Germinal center (tissue), 1 donor: Measurements from ENCODE around the gene CACNG4.
"Not testable (repeated sequence)": the region's sequence is repeated elsewhere in the genome, so short reads cannot be mapped to it uniquely, and the experiment has no call there.

Experiments
- DNase-seq: peaks from one replicate; pipeline ENCODE4 v3.0.0; 2012; ENCODE audit warnings: mixed read lengths, low spot score

CACNG4 gene

DNA sequence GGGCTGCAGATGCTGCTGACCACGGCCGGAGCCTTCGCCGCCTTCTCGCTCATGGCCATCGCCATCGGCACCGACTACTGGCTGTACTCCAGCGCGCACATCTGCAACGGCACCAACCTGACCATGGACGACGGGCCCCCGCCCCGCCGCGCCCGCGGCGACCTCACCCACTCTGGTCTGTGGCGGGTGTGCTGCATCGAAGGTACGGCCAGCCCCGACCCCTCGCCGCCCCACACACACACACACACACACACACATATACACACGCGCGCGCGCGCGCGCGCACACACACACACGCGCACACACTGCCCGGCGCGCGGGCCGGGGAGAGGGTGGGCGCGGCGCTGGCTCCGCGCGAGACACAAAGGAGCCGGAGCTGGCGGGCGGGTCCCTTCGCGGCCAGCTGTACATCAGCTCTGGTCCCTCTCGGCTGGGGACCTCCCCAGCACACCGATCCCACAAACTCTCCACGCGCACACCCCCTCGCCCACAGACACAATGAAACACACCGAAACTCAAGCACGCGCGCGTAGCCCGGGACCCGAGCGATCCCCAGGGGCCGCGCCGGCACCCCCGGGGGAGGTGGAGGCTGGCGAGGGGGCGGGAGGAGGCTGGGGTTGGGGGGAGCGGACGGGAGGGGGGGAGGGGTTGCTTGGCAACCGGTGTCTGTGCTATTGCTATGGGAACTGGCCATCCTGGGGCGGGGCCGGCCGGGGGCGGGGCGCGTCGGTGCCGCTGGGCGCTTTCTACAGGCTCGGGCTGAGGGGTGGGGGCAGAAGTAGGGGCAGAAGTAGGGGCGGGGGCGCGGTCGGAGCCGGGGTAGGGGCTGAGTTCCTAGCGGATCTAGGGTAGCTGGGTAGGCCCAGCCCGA is 658 bp downstream of the CACNG4 start:
- peak; percentile 35 for DNase-seq

DNA sequence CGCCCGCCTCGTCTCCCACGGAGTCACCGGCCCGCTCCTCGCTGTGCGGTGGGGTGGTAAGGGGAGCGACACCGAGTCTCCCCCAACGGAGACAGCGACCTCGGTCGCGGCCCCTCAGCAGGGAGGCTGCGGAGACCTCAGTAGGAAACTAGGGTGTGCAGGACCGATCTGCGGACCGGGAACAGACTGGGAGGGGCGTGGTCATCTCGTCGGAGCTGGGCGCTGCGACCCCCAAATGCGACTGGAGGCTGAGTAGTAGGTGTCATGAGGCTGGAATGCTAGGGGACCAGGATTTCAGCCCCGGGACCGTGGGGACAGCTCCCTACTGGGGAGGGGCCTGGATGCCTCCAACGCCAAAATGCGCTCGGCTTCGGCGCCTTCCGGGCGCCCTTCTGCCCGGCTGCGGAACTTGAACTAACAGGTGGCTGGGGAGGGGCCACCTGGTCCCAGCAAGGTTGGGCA is 1.3 kb downstream of the CACNG4 start:
- no peak for DNase-seq

DNA sequence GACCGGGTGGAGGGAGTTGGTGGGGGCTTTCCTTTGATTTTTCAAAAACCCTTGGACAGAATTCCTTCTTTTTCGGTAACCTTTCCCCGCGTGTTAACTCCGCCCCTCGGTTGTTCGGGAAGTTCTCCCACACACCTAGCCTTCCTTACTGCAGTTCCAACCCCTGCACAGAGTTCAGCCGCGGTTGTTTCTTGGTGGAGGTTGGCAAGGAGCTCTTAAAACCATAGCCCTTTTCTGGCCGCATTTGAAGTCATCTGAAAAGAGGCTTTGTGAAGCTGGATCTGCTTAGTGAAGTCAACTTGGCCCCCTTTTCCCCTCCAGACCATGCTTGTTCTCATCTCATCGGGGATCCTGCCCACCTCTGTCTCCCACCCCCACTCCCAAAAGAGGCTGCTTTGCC is 1.8 kb downstream of the CACNG4 start:
- no peak for DNase-seq

DNA sequence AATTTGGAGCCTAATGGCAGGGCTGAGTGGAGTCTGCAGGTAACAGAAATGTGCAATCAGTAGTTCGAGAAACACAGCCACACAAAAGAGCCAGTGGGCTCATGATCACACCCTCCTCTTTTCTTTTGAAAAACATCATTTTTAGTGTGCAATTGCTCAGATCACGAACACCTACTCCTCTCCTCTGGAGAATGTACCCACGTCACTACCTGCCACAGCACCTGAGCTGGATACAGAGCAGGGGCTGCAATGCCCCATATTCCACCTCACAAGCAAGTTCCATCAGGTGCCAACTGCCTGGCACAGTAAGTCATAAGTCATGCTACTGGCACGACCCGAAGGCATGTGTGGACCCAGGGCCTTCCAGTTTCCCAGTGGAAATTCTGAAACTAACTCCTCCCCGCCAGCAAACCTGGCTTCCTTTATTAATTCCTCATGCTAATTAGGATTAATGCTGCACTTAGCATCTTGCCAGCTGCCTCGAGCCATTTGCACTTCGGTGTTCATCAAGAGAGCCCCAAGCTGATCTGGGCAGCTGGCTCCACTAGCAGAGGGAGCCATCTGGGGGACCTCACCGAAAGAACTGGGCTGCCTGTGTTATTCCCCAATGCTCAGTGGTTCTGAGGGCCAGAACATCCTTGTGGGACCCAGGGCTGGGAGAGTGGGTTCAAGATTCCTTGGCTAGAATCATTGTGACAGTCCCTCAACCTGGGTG is 2.4 kb downstream of the CACNG4 start:
- no peak for DNase-seq

DNA sequence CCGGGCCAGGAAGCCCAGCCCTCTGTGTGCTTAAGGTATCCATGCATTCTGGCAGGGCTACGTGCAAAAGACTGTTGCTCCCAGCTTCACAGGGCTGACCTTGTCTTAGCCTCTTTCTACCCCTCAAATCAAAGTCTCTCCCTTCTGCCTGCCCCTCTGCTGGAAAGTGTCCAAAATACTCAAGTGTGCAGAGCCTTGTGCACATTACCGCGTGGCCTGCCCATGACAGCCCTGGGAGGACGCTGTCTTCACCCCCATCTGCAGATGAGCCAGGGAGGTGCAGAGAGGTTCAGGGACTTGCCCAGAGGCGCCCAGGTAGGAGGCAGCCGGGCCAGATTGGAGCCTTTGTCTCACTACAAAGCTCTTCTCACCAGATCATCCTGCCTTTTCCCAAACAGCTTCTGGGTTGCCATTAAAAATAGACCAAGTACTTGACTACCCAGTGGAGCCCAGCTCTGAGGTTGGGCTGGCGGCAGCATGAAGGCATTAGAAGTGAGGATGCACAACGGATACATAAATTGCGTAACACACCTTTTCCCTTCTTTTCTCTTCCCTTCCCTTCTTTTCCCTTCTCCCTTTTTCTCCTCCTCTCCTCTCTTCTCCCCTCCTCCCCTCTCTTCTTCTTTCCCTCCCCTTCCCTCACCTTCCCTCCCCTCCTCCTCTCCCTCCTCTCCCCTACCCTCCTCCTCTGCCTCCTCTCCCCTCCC is 3.5 kb downstream of the CACNG4 start:
- no peak for DNase-seq

DNA sequence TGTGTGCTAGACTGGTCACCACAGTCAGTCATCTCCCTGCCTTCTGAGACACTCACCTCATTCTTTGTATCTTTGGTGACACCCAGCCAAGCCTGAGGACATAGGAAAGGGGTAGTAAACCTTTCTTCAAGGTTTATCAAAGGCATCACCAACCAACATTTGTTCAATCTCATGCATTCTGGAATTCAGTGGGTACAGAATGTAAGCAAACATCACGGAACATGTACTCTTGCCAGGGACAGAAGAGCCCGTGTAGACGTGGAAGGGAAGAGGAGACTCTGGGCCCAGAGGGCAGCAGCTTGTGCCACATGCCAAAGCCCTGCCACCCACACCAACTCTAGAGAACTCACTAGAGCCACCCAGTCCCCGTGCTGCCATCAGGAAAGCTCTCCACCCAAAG is 4.4 kb downstream of the CACNG4 start:
- DNase-seq = no peak

DNA sequence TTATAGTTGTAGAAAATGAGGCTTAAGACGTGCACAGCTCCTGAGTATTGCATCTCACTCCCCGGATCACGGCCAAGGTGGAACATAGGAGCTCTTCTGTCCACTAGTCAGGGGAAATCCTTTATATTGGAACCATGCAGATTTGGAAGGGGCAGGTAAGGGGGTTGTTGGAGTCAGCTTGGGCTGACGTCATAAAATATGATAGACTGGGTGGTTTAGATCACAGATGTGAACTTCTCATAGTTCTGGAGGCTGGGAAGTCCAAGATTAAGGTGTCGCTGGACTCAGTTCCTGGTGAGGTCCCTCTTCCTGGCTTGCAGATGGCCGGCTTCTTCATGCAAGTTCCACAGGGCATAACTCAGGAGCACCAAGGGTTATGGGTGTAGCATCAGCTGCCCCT is 5.6 kb downstream of the CACNG4 start:
- no peak for DNase-seq

DNA sequence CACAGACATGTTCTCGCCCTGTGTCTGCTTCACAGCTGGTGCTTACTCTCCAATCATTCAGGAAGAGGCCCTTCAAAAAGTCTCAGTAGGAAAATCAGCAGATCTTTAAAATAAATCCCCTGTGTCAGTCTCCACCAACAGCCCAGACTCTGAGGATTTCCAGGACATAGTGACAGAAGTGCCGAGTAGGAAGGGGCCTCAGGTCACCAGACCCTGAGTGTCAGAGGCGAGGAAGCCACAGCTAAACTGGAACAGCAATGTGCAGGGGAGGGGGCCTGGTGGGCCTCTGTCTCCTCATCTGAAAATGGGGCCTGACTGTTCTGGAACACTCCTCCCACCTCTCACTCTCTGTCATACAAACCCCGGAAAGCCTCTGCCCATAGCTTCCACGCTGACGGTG is 6.3 kb downstream of the CACNG4 start:
- no peak for DNase-seq

DNA sequence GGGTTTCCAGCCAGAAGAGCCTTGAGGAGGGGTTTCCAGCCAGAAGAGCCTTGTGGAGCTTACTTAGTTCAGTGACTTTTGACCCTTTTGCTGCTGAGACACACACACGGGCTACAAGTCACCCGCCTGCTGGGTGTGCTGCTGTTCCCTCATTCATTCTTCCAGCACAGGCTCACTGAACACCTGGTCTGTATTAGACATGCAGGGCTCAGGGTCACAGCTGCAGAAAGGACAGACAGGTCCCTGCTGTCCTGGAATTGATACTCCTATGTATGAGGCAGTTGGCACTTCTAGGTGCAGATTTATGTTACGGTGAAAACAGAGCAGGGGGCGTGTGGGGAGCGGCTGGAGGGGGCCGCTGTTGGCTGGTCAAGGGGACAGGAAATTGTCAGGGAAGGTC is 6.8 kb downstream of the CACNG4 start:
- DNase-seq = no peak

DNA sequence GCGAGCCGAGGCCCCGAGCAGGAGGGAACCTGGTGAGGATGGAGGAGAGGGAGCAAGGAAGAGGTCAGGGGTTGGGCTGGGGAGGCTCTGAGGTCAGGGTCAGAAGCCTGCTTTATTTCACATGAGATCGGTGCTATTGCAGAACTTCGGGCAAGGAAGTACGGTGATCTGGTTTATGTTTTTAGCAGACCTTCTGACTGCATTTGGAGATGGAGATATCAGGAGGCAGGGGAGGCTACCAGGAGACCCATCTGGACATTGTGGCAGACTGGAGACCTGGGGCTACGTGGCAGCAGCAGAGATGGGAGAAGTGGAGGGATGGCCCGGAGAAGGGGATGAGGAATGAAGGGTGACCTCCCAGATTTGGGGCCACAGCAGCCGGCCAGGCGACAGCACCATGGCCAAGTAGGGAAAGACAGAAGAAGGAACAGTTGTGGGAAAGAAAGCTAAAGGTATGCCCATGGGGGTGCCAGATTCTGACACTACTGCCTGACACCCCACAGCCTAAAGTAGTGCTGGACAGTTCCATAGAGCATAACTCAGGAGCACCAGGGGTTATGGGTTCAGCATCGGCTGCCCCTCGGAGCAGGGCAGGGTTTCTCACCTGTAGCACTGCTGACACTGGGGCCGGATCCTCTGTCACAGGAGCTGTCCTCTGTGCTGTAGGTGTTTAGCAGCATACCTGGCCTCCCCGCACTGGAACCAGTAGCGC is 7.4 kb downstream of the CACNG4 start:
- no peak for DNase-seq

DNA sequence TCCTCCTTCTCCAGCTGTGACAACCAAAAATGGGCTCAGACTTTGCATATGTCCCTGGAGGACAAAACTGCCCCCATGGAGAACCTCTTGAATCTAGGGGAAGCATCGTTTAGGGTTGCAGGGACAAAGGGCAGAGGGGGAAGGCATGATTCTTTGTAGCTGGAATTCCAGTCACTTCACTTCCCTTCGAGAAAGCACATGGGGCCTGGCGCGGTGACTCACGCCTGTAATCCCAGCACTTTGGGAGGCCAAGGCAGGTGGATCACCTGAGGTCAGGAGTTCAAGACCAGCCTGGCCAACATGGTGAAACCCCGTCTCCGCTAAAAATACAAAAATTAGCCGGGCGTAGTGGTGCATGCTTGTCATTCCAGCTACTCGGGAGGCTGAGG is 7.9 kb downstream of the CACNG4 start:
- DNase-seq = not testable (repeated sequence)

DNA sequence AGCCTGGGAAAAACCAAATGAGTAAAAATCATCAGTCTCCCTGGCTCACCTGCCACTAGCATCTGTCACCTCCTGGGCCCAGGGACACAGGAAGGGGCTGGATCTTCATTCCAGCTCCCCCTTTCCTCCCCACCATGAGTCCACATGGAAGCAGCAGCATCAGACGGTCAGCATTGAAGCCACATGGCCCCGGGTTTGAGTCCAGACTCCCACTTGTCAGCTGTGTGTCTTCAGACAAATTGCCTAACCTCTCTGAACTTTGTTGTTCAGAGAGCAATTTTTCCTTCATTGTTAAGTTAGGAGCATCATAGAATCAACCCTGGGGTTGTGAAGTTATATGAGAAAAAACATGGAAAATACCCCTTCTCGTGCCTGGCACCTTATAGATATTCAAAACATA is 10.7 kb downstream of the CACNG4 start:
- DNase-seq = no peak

DNA sequence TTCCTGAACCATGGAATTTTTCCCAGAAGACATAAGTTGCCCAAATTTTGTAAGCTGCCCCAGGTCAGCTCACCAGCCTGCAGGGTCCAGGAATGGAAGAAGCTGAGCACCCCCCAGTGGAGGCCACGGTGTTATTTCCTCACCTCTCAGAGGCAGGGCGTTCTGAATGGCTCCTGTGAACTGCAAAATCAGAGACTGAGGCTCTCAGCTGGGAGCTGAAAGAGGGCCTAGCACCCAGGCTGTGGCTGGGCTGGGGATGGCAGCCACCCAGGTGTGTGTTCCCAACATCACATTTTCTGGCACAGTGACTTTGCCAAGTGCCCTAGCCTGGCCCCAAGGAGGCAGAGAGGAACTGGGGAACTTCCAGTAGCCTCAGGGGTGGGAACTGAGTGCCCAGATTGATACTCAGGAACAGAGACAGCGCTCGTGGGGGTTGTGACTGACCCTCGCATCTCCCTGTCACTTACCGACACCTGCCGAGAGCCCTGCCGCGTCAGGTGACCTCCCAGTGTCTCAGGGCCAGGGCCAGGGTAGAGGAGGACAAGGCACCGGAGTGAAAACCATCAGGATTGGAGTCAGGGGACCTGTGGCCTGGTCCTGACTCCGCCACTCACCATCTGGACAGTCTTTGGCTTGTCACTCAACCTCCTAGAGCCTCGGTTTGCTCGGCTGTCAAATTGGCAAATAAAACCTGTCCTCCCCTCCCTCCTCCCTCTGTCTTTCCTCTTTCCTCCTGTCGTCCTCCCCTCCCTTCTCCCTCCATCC is 11.3 kb downstream of the CACNG4 start:
- DNase-seq = peak; percentile 28

DNA sequence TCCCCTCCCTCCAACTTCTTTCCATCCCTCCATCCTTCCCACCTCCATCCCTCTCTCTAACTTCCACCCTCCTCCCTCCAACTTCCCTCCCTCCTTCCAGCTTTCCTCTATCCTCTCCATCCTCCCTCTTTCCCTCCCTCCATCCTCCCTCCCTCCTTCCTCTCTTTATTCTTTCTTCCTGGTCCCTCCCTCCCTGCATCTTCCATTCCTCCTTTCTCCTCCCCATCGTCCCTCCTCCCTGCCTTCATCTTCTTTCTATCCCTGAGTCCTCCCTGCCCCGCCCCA is 11.8 kb downstream of the CACNG4 start:
- no peak for DNase-seq

DNA sequence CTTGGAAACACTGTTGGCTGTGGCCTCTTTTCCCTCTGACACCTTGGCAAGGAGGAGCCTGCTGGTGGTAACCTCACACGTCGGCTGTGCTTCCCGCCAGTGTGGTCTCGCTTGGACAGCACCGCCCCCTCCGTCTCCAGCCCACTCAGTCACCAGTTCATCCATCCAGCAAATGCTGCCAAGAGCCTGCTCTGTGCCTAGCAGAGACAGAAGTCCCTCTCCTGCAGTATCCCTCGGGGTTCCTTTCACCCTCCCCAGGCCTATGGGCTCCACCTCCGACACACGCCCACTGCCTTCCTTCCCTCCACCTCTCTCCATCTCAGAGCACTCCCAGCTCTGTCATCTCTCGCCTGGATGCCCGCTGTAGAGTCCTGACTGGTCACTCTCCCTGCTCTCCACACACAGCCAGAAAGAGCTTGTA is 12.3 kb downstream of the CACNG4 start:
- no peak for DNase-seq

DNA sequence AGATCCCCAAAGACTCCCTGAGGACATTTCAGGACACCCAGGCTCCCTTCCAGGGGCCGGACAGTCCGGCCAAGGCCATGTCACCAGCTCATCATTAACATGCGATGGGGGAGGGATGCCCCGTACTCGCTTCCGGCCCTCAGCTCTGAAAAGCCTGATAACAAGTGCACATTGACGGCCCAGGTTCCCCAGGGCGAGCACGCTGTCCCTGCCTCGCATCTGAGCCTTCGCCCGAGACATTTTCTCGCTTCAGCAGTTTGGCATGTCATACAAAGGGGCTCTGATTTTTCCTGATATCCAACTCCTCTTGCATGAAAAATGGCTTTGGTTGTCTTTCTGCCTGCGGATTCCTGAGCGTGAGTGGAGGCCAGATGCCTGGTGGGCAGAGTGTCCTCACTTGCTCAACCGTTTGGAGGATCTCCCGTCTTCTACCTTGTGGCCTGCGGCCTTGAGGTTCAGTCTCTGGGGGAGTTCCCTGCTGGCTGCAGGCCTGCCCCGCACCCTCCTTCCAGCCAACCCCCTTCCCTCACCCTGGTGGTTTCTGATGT is 14.1 kb downstream of the CACNG4 start:
- no peak for DNase-seq

DNA sequence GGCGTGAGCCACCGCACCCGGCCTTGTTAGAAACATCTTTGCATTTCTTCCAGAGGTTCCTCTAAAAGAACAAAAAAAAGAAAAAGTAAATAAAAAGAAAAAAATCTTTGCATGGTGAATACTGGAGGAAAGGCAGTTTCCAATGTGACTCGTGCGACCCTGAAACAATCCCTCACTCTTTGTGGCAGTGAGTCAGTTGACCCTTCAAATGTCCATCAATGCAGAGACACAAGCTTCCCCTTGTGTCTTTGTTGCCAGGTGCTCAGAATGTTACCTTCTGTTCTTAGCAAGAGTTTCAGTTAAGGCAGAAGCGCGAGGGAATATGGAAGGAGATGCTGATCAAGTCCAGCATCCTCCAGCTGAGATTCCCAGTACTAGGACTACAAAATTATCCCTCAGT is 16.4 kb downstream of the CACNG4 start:
- DNase-seq = no peak

DNA sequence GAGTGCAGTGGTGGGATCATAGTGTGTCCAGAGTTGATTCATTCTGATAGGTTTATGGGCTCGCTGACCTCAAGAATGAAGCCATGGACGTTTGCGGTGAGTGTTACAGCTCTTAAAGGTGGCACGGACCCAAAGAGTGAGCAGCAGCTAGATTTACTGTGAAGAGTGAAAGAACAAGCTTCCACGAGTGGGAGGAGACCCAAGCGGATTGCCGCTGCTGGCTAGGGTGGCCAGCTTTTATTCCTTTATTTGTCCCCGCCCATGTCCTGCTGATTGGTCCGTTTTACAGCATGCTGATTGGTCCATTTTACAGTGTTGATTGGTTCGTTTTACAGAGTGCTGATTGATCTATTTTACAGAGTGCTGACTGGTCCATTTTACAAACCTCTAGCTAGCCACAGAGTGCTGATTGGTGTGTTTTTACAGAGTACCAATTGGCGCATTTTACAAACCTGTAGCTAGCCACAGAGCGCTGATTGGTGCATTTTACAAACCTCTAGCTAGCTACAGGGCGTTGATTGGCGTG is 17.5 kb downstream of the CACNG4 start:
- no peak for DNase-seq

DNA sequence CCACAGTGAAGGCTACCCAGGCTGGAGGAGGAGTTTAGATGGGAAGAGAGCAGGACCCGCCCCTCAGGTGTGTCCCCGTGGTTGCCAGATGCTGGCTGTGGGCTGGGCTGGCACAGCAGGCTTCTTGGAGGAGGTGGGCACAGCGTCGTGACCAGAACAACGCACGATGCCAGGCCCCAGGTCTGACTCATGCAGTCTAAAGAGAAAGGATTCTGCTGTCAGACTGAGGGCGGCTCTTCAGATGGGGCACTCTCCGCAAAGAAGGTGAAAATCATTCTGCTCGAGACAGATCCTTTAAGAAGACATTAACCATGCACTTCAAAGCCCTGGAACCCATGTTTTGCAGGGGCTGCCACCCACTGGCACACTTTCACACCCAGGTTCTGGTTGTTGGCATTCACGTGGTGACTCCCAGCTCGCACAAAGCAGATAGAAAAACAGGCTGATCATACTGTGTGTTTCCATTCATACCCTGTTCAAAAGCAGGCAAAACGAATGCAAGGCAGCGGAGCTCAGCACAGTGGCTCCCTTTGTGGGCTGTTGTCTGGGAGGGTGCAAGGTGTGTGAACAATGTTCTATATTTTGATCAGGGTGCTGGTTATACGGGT is 19.0 kb downstream of the CACNG4 start:
- no peak for DNase-seq

DNA sequence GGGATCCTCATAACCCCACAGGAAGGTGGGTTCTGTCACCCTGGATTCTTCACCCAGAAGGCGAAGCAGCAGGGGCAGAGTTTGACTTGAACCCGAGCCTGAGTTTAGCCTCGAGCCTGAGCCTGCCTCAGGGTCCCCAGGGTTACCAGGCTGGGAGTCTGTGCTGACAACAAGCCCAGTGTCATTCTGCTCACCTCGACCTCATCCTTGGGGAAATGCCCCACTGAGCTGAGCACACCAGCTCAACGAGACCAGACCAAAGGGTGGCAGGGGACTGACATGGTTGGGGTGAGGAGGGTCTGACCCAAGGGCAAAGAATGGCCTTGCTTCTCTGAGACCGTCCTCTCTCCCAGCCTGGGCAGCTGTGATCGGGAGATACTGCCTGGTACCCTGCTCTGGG is 20.2 kb downstream of the CACNG4 start:
- DNase-seq = no peak
